Suprapubic skin (tissue), 3 donors: Measurements from ENCODE around the gene LRRFIP1.

Experiments
- CTCF ChIP-seq, 2 donors: fragments of 200-600 bp in 1 of 2; fragments of 450-650 bp in 1 of 2; sonication (generic) in 1 of 2; IDR thresholded peaks; one replicate each; pipeline ENCODE4 v1.5.1; 2016 to 2019; ENCODE audit warnings: antibody characterized with exemption in 2 of 2, mild to moderate bottlenecking in 1 of 2, moderate library complexity in 1 of 2
- EP300 ChIP-seq: sonication (generic); formaldehyde crosslinking; IDR thresholded peaks from one replicate; pipeline ENCODE4 v1.6.1; 2017; ENCODE audit warnings: antibody characterized with exemption
- POLR2A ChIP-seq, 2 donors: fragments of 450-650 bp; IDR thresholded peaks; one replicate each; pipeline ENCODE4 v1.6.1; 2017; ENCODE audit warnings: antibody characterized with exemption in 2 of 2, mild to moderate bottlenecking in 2 of 2, moderate library complexity in 2 of 2

DNA sequence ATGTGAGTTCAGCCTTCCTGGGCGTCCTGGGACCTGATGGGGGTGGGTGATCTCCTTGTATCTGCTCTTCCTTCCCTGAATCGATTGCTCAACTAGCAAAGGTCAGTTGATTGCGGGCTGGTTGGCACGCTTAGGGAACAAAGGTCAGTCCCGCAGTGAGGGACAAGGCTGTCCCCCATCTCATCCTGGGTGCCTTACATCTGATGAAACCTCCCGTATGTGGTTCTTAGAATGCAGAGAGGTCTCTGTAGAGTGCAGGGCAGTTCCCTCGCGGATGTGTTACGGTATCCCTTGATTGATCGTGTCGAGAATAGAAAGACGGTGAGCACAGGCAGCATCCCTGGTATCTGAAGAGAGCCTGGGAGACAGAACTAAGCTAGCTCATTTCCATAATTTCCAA, 114.8 kb downstream of the LRRFIP1 start:
- TF ChIP-seq CTCF (IDR thresholded peaks at IDR 0.05): no peak
- no peak for TF ChIP-seq POLR2A (IDR thresholded peaks at IDR 0.05)
- no peak for TF ChIP-seq EP300
